Nephron (organoid): ENCODE measurements around the gene CHCHD1.

ENCODE experiments used
- H3K27ac Mint-ChIP-seq, 3 experiments: 2 replicates each; pipeline ENCODE4 v1.8.0; 2020; ENCODE audit warnings: mixed read lengths in 3 of 3, mild to moderate bottlenecking in 2 of 3, moderate library complexity in 1 of 3
- H3K27me3 Mint-ChIP-seq: 2 replicates; pipeline ENCODE4 v1.8.0; 2021; ENCODE audit warnings: low read depth, mild to moderate bottlenecking, moderate library complexity, mixed read lengths
- H3K36me3 Mint-ChIP-seq: 2 replicates; pipeline ENCODE4 v1.8.0; 2020; ENCODE audit warnings: low read depth, mixed read lengths
- H3K4me1 Mint-ChIP-seq: 2 replicates; pipeline ENCODE4 v1.8.0; 2020; ENCODE audit warnings: mixed read lengths
- H3K4me3 Mint-ChIP-seq, 3 experiments: 2 replicates each; pipeline ENCODE4 v1.8.0; 2020; ENCODE audit warnings: mild to moderate bottlenecking in 3 of 3, mixed read lengths in 3 of 3, moderate library complexity in 2 of 3
- H3K9me3 Mint-ChIP-seq: 2 replicates; pipeline ENCODE4 v1.8.0; 2020; ENCODE audit warnings: mixed read lengths
- CTCF ChIP-seq, 3 experiments: fragments of 200-600 bp; sonication (generic); IDR thresholded peaks; one replicate each; pipeline ENCODE4 v1.5.0; 2021; ENCODE audit warnings: antibody characterized with exemption in 3 of 3; ENCODE audit not compliant: unreplicated experiment in 3 of 3

CHCHD1 gene

DNA sequence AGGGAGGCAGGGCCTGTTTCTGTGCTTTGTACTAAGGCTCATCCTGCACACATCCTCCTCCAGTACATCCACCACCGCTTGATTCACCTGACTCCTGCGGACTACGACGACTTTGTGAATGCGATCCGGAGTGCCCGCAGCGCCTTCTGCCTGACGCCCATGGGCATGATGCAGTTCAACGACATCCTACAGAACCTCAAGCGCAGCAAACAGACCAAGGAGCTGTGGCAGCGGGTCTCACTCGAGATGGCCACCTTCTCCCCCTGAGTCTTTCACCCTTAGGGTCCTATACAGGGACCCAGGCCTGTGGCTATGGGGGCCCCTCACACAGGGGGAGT lies 19.4 kb downstream of the CHCHD1 start:
- H3K27me3 Mint-ChIP-seq = no peaks in the 10 kb centered on the region
- no peaks in the 10 kb centered on the region for H3K9me3 Mint-ChIP-seq
- TF ChIP-seq CTCF (IDR thresholded peaks at IDR 0.05; ENCODE audit: unreplicated experiment in 3 of 3) = no peak
- peaks cover 50% of the 10 kb centered on the region for H3K36me3 Mint-ChIP-seq
- no peak overlapping the region for H3K27ac Mint-ChIP-seq
- no peak overlapping the region for H3K4me3 Mint-ChIP-seq
- no peaks in the 10 kb centered on the region for H3K4me1 Mint-ChIP-seq

DNA sequence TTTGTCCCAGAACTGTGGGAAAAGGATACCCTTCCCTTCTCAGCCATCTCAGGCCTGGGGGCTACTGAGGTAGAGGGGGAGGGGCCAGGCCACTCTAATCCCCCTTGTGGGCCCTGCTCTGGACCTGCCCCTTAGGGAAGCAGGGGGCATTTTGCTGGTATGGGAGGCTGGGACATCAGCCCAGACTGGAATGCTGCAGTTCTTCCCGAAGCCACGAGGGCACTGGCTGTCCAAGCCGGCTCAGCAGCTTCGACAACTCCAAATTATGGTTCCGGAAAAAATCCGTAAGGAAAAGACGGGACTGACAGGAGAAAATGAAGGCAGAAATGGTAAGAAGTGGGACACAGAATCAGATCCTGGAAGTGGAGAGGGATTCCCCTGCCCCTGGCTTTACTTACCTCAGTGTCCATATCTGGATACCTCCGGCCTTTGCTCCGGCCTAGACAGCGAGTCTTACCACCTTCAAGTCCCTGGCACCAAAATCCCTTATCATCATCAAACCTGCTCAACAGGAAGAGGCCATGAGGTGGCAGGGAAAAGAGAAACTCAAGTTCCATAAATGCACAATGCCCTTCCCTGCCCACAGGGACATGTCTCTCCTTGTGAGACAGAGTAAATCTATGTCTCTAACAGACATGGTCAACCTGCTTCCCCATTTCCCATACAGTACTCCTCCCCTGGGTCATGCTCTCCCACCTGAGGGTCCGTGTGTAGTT lies 20.6 kb downstream of the CHCHD1 start:
- no peaks in the 10 kb centered on the region for H3K9me3 Mint-ChIP-seq
- TF ChIP-seq CTCF (IDR thresholded peaks at IDR 0.05; ENCODE audit: unreplicated experiment in 3 of 3) = no peak
- H3K36me3 Mint-ChIP-seq = peaks cover 58% of the 10 kb centered on the region
- H3K27me3 Mint-ChIP-seq = no peaks in the 10 kb centered on the region
- H3K4me3 Mint-ChIP-seq = no peak overlapping the region
- H3K27ac Mint-ChIP-seq = no peak overlapping the region
- H3K4me1 Mint-ChIP-seq = peaks cover 5% of the 10 kb centered on the region

GRCh38 chr10:73803680-73804286 lies 21.9 kb downstream of the CHCHD1 start:
- Mint-ChIP-seq H3K27me3 (no peaks in the 10 kb centered on the region), H3K36me3 (peaks cover 56% of the 10 kb centered on the region), H3K4me1 (peaks cover 6% of the 10 kb centered on the region), H3K9me3 (no peaks in the 10 kb centered on the region), H3K4me3 (no peak overlapping the region), H3K27ac (peak overlapping the region in 1 of 3 experiments; percentile 56)
- no peak for TF ChIP-seq CTCF (IDR thresholded peaks at IDR 0.05; ENCODE audit: unreplicated experiment in 3 of 3)

GRCh38 chr10:73806176-73806950 lies 24.5 kb downstream of the CHCHD1 start:
- H3K27ac Mint-ChIP-seq = no peak overlapping the region
- H3K27me3 Mint-ChIP-seq = no peaks in the 10 kb centered on the region

GRCh38 chr10:73807471-73807870 lies 25.6 kb downstream of the CHCHD1 start:
- peaks cover 19% of the 10 kb centered on the region for H3K4me1 Mint-ChIP-seq
- no peak overlapping the region for H3K27ac Mint-ChIP-seq
- peak overlapping the region; percentile 44 to 63 (median 53) for H3K4me3 Mint-ChIP-seq
- no peaks in the 10 kb centered on the region for H3K9me3 Mint-ChIP-seq
- TF ChIP-seq CTCF (IDR thresholded peaks at IDR 0.05; ENCODE audit: unreplicated experiment in 3 of 3) = no peak
- no peaks in the 10 kb centered on the region for H3K27me3 Mint-ChIP-seq
- peaks cover 50% of the 10 kb centered on the region for H3K36me3 Mint-ChIP-seq

More at GRCh38 chr10:73806176-73806950, 24.5 kb downstream of the CHCHD1 start:
- no peak for TF ChIP-seq CTCF (IDR thresholded peaks at IDR 0.05; ENCODE audit: unreplicated experiment in 3 of 3)
- no peaks in the 10 kb centered on the region for H3K9me3 Mint-ChIP-seq
- peaks cover 19% of the 10 kb centered on the region for H3K4me1 Mint-ChIP-seq
- H3K36me3 Mint-ChIP-seq = peaks cover 51% of the 10 kb centered on the region
- peak overlapping the region in 1 of 3 experiments; percentile 6 for H3K4me3 Mint-ChIP-seq
